ENCODE measurements around the gene ATOX1. TPM values are rescaled to one million over a fixed set of nuclear protein-coding genes. Genes with fewer than 3 reads are reported as not detected.
A peak's percentile ranks its signal among the peaks of the same experiment; 100 is the strongest.

ATOX1 gene
- total and polyA plus RNA-seq, 4 experiments from 2014 or later: 28.2 to 64.5 (median 36.9) TPM

GRCh38 chr5:151739395-151739794 lies 19.0 kb downstream of the ATOX1 start:
- H3K36me3 ChIP-seq (ENCODE audit: insufficient read depth, low read length): no peaks in the 10 kb centered on the region
- Mint-ChIP-seq H3K4me1 (peaks cover 9 to 17% (median 13%) of the 10 kb centered on the region in 4 donors), H3K4me3 (no peak overlapping the region), H3K36me3 (peaks cover 36 to 56% of the 10 kb centered on the region in 2 donors), H3K27ac (peak overlapping the region in 1 of 7 donors; percentile 35), H3K9me3 (no peaks in the 10 kb centered on the region), H3K27me3 (no peaks in the 10 kb centered on the region)
- CTCF ChIA-PET (ENCODE audit: partially characterized antibody): interaction anchor here (0.9 to 3.2 kb wide), 13 partner anchors 8 to 404 kb away, joined by 3 to 22 read pairs (median 5); partner anchors contain the start of gene ATOX1
- H3K4me1 ChIP-seq (ENCODE audit: insufficient read depth, low read length): peaks cover 9% of the 10 kb centered on the region
- intact Hi-C loops (cut with micrococcal nuclease): no loop called here
- DNase-seq: no peak
- no peak overlapping the region for H3K4me3 ChIP-seq (ENCODE audit: low read length in 2 of 2)
- no peaks in the 10 kb centered on the region for H3K27me3 ChIP-seq (ENCODE audit: insufficient read depth, low read length)
- H3K9me3 ChIP-seq (ENCODE audit: control insufficient read depth in 1 of 2, low read length in 2 of 2): no peaks in the 10 kb centered on the region
- H3K27ac ChIP-seq (ENCODE audit: low read depth, low read length): no peak overlapping the region
- POLR2A ChIA-PET (ENCODE audit: partially characterized antibody): no interaction called here

DNA sequence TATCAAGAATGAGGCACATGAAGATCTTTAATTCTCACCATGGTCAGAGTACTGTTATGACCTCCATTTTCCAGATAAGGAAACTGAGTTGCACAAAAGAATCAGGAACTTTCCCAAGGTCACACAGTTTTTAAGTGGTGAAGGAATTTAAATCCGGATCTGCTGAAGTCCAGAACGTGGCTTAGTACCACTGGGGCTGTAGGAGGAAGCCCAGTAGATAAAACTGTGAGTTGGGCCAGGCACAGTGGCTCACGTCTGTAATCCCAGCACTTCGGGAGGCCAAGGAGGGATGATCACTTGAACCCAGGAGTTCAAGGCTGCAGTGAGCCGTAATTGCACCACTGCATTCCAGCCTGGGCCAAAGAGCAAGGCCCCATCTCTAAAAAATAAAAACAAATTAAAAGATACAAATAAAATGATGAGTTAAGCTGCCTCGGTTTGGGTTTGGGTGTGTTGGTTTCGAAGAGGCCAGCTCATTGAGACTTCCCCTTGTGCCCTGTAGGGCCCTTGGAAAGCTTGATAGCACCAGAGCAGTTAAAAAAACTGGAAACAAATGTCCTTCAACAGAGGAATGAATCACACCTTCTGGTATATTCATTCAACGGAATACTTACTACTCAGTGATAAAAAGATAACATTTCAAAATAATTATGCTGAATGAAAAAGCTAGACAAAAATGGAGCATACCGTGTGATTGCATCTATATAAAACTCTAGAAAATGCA lies 20.1 kb downstream of the ATOX1 start:
- Mint-ChIP-seq H3K9me3 (no peaks in the 10 kb centered on the region), H3K4me1 (peaks cover 8 to 16% (median 12%) of the 10 kb centered on the region in 4 donors), H3K27me3 (no peaks in the 10 kb centered on the region), H3K4me3 (no peak overlapping the region), H3K36me3 (peaks cover 37 to 57% of the 10 kb centered on the region in 2 donors), H3K27ac (peak overlapping the region in 1 of 7 donors; percentile 57)
- peaks cover 9% of the 10 kb centered on the region for H3K4me1 ChIP-seq (ENCODE audit: insufficient read depth, low read length)
- H3K36me3 ChIP-seq (ENCODE audit: insufficient read depth, low read length): no peaks in the 10 kb centered on the region
- DNase-seq: no peak
- intact Hi-C loops (cut with micrococcal nuclease): no loop called here
- H3K27ac ChIP-seq (ENCODE audit: low read depth, low read length): no peak overlapping the region
- no peaks in the 10 kb centered on the region for H3K9me3 ChIP-seq (ENCODE audit: control insufficient read depth in 1 of 2, low read length in 2 of 2)
- H3K27me3 ChIP-seq (ENCODE audit: insufficient read depth, low read length): no peaks in the 10 kb centered on the region
- CTCF ChIA-PET (ENCODE audit: partially characterized antibody): interaction anchor here (2.0 to 3.2 kb wide), 3 partner anchors 22 to 405 kb away, joined by 5 to 12 read pairs (median 11); no protein-coding TSS in a partner anchor
- no peak overlapping the region for H3K4me3 ChIP-seq (ENCODE audit: low read length in 2 of 2)
- POLR2A ChIA-PET (ENCODE audit: partially characterized antibody): no interaction called here

GRCh38 chr5:151737431-151737830 lies 21.0 kb downstream of the ATOX1 start:
- H3K27me3 Mint-ChIP-seq: no peaks in the 10 kb centered on the region
- H3K9me3 Mint-ChIP-seq: no peaks in the 10 kb centered on the region
- no peak overlapping the region for H3K27ac Mint-ChIP-seq
- Histone ChIP-seq H3K27ac (ENCODE audit: low read depth, low read length) (no peak overlapping the region), H3K4me1 (ENCODE audit: insufficient read depth, low read length) (peaks cover 9% of the 10 kb centered on the region), H3K4me3 (ENCODE audit: low read length in 2 of 2) (no peak overlapping the region), H3K27me3 (ENCODE audit: insufficient read depth, low read length) (no peaks in the 10 kb centered on the region), H3K9me3 (ENCODE audit: control insufficient read depth in 1 of 2, low read length in 2 of 2) (no peaks in the 10 kb centered on the region), H3K36me3 (ENCODE audit: insufficient read depth, low read length) (no peaks in the 10 kb centered on the region)
- peaks cover 35 to 52% of the 10 kb centered on the region in 2 donors for H3K36me3 Mint-ChIP-seq
- intact Hi-C loops (cut with micrococcal nuclease): no loop called here
- H3K4me1 Mint-ChIP-seq: peaks cover 8 to 12% (median 10%) of the 10 kb centered on the region in 4 donors
- POLR2A ChIA-PET (ENCODE audit: partially characterized antibody): no interaction called here
- H3K4me3 Mint-ChIP-seq: no peak overlapping the region
- DNase-seq: no peak
- CTCF ChIA-PET (ENCODE audit: partially characterized antibody): interaction anchor here (1.9 to 2.2 kb wide), 2 partner anchors 15 to 79 kb away, joined by 6 to 12 read pairs; no protein-coding TSS in a partner anchor

DNA sequence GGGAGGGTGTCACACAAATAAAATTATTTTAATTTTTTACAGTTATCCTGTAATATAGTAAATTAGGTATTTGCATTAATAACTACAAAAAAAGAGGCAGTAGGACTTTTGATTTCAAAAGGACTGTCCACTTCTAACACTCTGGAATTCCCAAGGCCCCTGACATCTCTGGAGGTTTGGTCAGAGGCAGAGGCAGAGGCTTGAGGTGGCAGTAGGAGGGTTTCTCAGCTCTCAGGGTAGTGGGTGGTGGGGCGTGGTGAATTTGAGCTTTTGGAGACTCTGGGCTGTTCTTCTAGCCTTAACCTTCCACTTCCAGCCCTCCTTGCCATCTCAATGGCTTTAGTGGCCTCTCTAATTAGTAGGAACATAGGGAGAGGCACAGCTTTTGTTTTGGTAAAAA lies 22.8 kb downstream of the ATOX1 start:
- intact Hi-C loops (cut with micrococcal nuclease): no loop called here
- H3K4me1 Mint-ChIP-seq: peaks cover 4 to 8% (median 5%) of the 10 kb centered on the region in 4 donors
- ChIA-PET POLR2A (ENCODE audit: partially characterized antibody) (interaction anchor here (1.4 kb wide), 1 partner anchor 17 kb away, joined by 3 read pairs; no protein-coding TSS in a partner anchor), CTCF (ENCODE audit: partially characterized antibody) (interaction anchor here (1.4 kb wide), 1 partner anchor 11 kb away, joined by 3 read pairs; no protein-coding TSS in a partner anchor)
- H3K9me3 Mint-ChIP-seq: no peaks in the 10 kb centered on the region
- H3K9me3 ChIP-seq (ENCODE audit: control insufficient read depth in 1 of 2, low read length in 2 of 2): no peaks in the 10 kb centered on the region
- H3K36me3 Mint-ChIP-seq: peaks cover 37 to 44% of the 10 kb centered on the region in 2 donors
- no peak overlapping the region for H3K4me3 Mint-ChIP-seq
- no peak for DNase-seq
- no peak overlapping the region for H3K4me3 ChIP-seq (ENCODE audit: low read length in 2 of 2)
- no peaks in the 10 kb centered on the region for H3K27me3 ChIP-seq (ENCODE audit: insufficient read depth, low read length)
- H3K27me3 Mint-ChIP-seq: no peaks in the 10 kb centered on the region
- no peaks in the 10 kb centered on the region for H3K36me3 ChIP-seq (ENCODE audit: insufficient read depth, low read length)
- peaks cover 4% of the 10 kb centered on the region for H3K4me1 ChIP-seq (ENCODE audit: insufficient read depth, low read length)
- no peak overlapping the region for H3K27ac Mint-ChIP-seq
- H3K27ac ChIP-seq (ENCODE audit: low read depth, low read length): no peak overlapping the region

DNA sequence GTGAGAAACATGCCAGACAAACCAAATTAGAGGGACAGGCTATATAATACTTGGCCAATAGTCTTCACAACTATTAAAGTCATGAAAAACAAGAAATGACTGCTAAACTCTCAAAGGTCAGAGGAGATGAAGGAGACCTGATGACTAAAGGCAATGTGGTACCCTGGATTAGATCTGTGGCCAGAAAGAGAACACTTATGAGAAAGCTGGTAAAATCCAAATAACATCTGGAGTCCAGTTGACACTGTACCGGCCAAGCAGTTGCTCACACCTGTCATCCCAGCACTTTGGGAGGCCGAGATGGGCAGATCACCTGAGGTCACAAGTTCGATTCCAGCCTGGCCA lies 24.4 kb downstream of the ATOX1 start:
- Mint-ChIP-seq H3K9me3 (peaks cover 0 to 14% (median 12%) of the 10 kb centered on the region in 8 donors), H3K27ac (no peak overlapping the region), H3K36me3 (peaks cover 46 to 49% of the 10 kb centered on the region in 2 donors), H3K4me1 (peaks cover 0 to 3% (median 0%) of the 10 kb centered on the region in 4 donors), H3K27me3 (no peaks in the 10 kb centered on the region), H3K4me3 (no peak overlapping the region)
- no peaks in the 10 kb centered on the region for H3K9me3 ChIP-seq (ENCODE audit: control insufficient read depth in 1 of 2, low read length in 2 of 2)
- no peaks in the 10 kb centered on the region for H3K36me3 ChIP-seq (ENCODE audit: insufficient read depth, low read length)
- DNase-seq: no peak
- CTCF ChIA-PET (ENCODE audit: partially characterized antibody): no interaction called here
- POLR2A ChIA-PET (ENCODE audit: partially characterized antibody): no interaction called here
- H3K27ac ChIP-seq (ENCODE audit: low read depth, low read length): no peak overlapping the region
- H3K4me1 ChIP-seq (ENCODE audit: insufficient read depth, low read length): no peaks in the 10 kb centered on the region
- intact Hi-C loops (cut with micrococcal nuclease): no loop called here
- no peaks in the 10 kb centered on the region for H3K27me3 ChIP-seq (ENCODE audit: insufficient read depth, low read length)
- H3K4me3 ChIP-seq (ENCODE audit: low read length in 2 of 2): no peak overlapping the region

DNA sequence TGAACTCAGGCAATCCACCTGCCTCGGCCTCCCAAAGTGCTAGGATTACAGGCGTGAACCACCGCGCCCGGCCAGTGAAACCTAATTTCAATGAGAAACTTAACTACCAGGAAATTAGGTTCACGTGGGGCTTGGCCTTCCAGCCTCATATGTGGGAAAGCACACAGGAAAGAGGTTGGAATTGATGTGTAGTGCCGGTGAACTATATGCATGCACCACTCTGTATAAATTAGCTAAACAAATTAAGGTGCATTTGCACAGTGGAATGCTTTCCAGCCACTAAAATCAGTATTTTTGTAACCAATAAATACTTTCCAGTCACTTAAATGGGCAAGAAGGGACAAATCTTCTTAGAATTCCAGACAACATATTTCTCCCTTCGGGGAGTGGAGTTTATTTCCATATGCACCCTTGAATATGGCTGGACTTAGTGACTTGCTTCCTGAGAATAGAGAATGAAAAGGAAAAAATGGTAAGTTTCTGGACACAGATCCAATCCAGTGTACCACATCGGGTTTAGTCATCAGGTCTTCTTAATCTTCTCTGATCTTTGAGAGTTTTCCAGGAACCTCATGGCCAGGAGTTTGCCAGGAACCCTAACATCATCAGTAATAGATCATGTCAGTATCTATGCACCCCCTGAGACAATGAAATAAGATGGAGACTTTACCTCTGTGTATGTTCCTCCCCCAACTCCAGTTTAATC lies 24.9 kb downstream of the ATOX1 start:
- peaks cover 0 to 3% (median 0%) of the 10 kb centered on the region in 4 donors for H3K4me1 Mint-ChIP-seq
- no peak overlapping the region for H3K27ac Mint-ChIP-seq
- Histone ChIP-seq H3K4me1 (ENCODE audit: insufficient read depth, low read length) (no peaks in the 10 kb centered on the region), H3K4me3 (ENCODE audit: low read length in 2 of 2) (no peak overlapping the region), H3K36me3 (ENCODE audit: insufficient read depth, low read length) (no peaks in the 10 kb centered on the region), H3K27me3 (ENCODE audit: insufficient read depth, low read length) (no peaks in the 10 kb centered on the region), H3K27ac (ENCODE audit: low read depth, low read length) (no peak overlapping the region), H3K9me3 (ENCODE audit: control insufficient read depth in 1 of 2, low read length in 2 of 2) (no peaks in the 10 kb centered on the region)
- no peak for DNase-seq
- H3K4me3 Mint-ChIP-seq: no peak overlapping the region
- no peaks in the 10 kb centered on the region for H3K27me3 Mint-ChIP-seq
- intact Hi-C loops (cut with micrococcal nuclease): no loop called here
- peaks cover 44 to 50% of the 10 kb centered on the region in 2 donors for H3K36me3 Mint-ChIP-seq
- CTCF ChIA-PET (ENCODE audit: partially characterized antibody): no interaction called here
- H3K9me3 Mint-ChIP-seq: peaks cover 0 to 14% (median 12%) of the 10 kb centered on the region in 8 donors
- POLR2A ChIA-PET (ENCODE audit: partially characterized antibody): no interaction called here

- Histone ChIP-seq H3K9me3 (ENCODE audit: control insufficient read depth in 1 of 2, low read length in 2 of 2) (no peaks in the 10 kb centered on the region), H3K36me3 (ENCODE audit: insufficient read depth, low read length) (no peaks in the 10 kb centered on the region), H3K4me3 (ENCODE audit: low read length in 2 of 2) (no peak overlapping the region), H3K27me3 (ENCODE audit: insufficient read depth, low read length) (no peaks in the 10 kb centered on the region), H3K4me1 (ENCODE audit: insufficient read depth, low read length) (no peaks in the 10 kb centered on the region), H3K27ac (ENCODE audit: low read depth, low read length) (no peak overlapping the region)
- Mint-ChIP-seq H3K27ac (no peak overlapping the region), H3K36me3 (peaks cover 28 to 36% of the 10 kb centered on the region in 2 donors), H3K27me3 (no peaks in the 10 kb centered on the region), H3K9me3 (peaks cover 0 to 15% (median 13%) of the 10 kb centered on the region in 8 donors), H3K4me3 (no peak overlapping the region), H3K4me1 (peaks cover 0 to 3% (median 0%) of the 10 kb centered on the region in 4 donors)
- ChIA-PET POLR2A (ENCODE audit: partially characterized antibody) (no interaction called here), CTCF (ENCODE audit: partially characterized antibody) (interaction anchor here (0.8 to 1.2 kb wide), 2 partner anchors 9 to 11 kb away, joined by 3 read pairs; no protein-coding TSS in a partner anchor)
- intact Hi-C loops (cut with micrococcal nuclease): no loop called here
- DNase-seq: no peak
Measured at GRCh38 chr5:151730381-151730780, 28.1 kb downstream of the ATOX1 start.
